K562 (cell line): Measurements from ENCODE around the gene HNRNPLL. TPM values are rescaled to one million over a fixed set of nuclear protein-coding genes. Genes with fewer than 3 reads are reported as not detected.

Source experiments
- ELF1 ChIP-seq: fragments of 200-800 bp; sonication (Bioruptor generic); IDR thresholded peaks from 2 replicates; pipeline ENCODE4 v1.6.1; 2016; ENCODE audit warnings: missing genetic modification characterization, missing compliant biosample characterization
- ELF4 ChIP-seq: fragments of 450-650 bp; formaldehyde crosslinking; IDR thresholded peaks from 2 replicates; pipeline ENCODE4 v1.4.0; 2022; ENCODE audit warnings: missing genetic modification characterization
- NR2C1 ChIP-seq, 2 experiments: fragments of 450-650 bp; IDR thresholded peaks; 2 replicates each; pipeline ENCODE4 v1.6.1; 2017; ENCODE audit warnings: mild to moderate bottlenecking in 2 of 2, antibody characterized with exemption in 1 of 2, inconsistent platforms in 1 of 2, missing compliant biosample characterization in 1 of 2, missing genetic modification characterization in 1 of 2
- NUFIP1 ChIP-seq: fragments of 450-650 bp; IDR thresholded peaks from 2 replicates; pipeline ENCODE4 v1.6.1; 2018; ENCODE audit not compliant: partially characterized antibody
- POLR2G ChIP-seq: fragments of 200-400 bp; formaldehyde crosslinking; IDR thresholded peaks from 2 replicates; pipeline ENCODE4 v1.6.1; 2017; ENCODE audit warnings: low read depth, mild to moderate bottlenecking, antibody characterized with exemption, low read length, moderate library complexity
- SRF ChIP-seq, 2 experiments: fragments of 250-450, 450-650 bp in 1 of 2; sonication (Bioruptor Pico) in 1 of 2; sonication (generic) in 1 of 2; formaldehyde crosslinking; IDR thresholded peaks; 2 replicates each; pipeline versions ENCODE4 v1.5.0 to v1.5.1; 2020 to 2022; ENCODE audit warnings: mild to moderate bottlenecking in 1 of 2, missing genetic modification reagents in 1 of 2
- ZNF224 ChIP-seq: sonication (generic); formaldehyde crosslinking; IDR thresholded peaks from 2 replicates; pipeline ENCODE4 v1.8.0; 2022; ENCODE audit warnings: mild to moderate bottlenecking, missing genetic modification reagents
- ZNF318 ChIP-seq, 2 experiments: fragments of 450-650 bp; IDR thresholded peaks; 2 replicates each; pipeline ENCODE4 v1.6.1; 2016; ENCODE audit warnings: mild to moderate bottlenecking in 2 of 2, borderline replicate concordance in 1 of 2, low read depth in 1 of 2, moderate library complexity in 1 of 2
- ZNF764 ChIP-seq: fragments of 250-450 bp; sonication (Bioruptor Pico); IDR thresholded peaks from 2 replicates; pipeline ENCODE4 v1.4.0; 2020; ENCODE audit warnings: low read depth, mild to moderate bottlenecking, moderate library complexity
- polyA plus RNA-seq, 8 experiments: library from polyadenylated mRNA; depleted of rRNA in 4 of 8; stranded (reverse) in 5 of 8; unstranded in 3 of 8; fragments of >200 nt; fragmentation: Nextera tagmentation in 2 of 8; fragmentation: Illumina TruSeq in 1 of 8; extraction: Ambion mirVana in 2 of 8; extraction: Trizol in 1 of 8; gene quantifications; 2 replicates each; pipeline versions ENCODE4 v1.2.1 to v1.2.3, GENCODE V29; 2011 to 2014; ENCODE audit warnings: inconsistent platforms in 1 of 8, missing spikeins in 1 of 8
- total RNA-seq, 7 experiments: library from RNA; depleted of rRNA in 6 of 7; stranded (reverse); fragments of >200 nt in 6 of 7; fragmentation: Illumina TruSeq in 2 of 7; extraction: Trizol in 2 of 7; gene quantifications; 2 replicates each; pipeline versions ENCODE4 v1.2.1 to v1.2.3, GENCODE V29; 2011 to 2021; ENCODE audit warnings: low replicate concordance in 1 of 7
- TF ChIP-seq, protein P1 (sequence below), 2 experiments: fragments of 450-650 bp in 1 of 2; sonication (generic) in 1 of 2; formaldehyde crosslinking in 1 of 2; IDR thresholded peaks in 1 of 2; conservative IDR thresholded peaks in 1 of 2; 2 replicates each; pipeline versions ENCODE4 v1.6.1 to v1.8.1; 2016 to 2023; ENCODE audit warnings: mild to moderate bottlenecking in 2 of 2, moderate library complexity in 2 of 2, inconsistent platforms in 1 of 2, missing genetic modification reagents in 1 of 2

The HNRNPLL gene
- total and polyA plus RNA-seq, 9 of the 15 experiments (the other 6 are each of a cell fraction or from before 2014, with no cell fraction given) = 19.8 to 135 (median 57.8) TPM

GRCh38 chr2:38597115-38597514 is 5.6 kb downstream of the HNRNPLL start (continued):
- TF ChIP-seq ZNF318 (IDR thresholded peaks at IDR 0.05; ENCODE audit: borderline replicate concordance in 1 of 2, low read depth in 1 of 2) (no peak), ZNF764 (CRISPR knock-in tag) (no peak), ELF4 (CRISPR knock-in tag) (no peak), POLR2G (no peak), SRF (CRISPR knock-in tag; IDR thresholded peaks at IDR 0.05) (no peak), ELF1 (no peak), ZNF224 (CRISPR knock-in tag) (no peak), NUFIP1 (no peak), NR2C1 (IDR thresholded peaks at IDR 0.05) (no peak), NR2C1 (tag; IDR thresholded peaks at IDR 0.05) (no peak)
- TF ChIP-seq, protein P1, sequence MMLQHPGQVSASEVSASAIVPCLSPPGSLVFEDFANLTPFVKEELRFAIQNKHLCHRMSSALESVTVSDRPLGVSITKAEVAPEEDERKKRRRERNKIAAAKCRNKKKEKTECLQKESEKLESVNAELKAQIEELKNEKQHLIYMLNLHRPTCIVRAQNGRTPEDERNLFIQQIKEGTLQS (IDR thresholded peaks at IDR 0.05) = peak; percentile 45
- TF ChIP-seq, protein P1 (CRISPR knock-in tag; conservative IDR thresholded peaks at IDR 0.05) = no peak
